Measurements from ENCODE around the gene TIMM9.

GRCh38 chr14:58439476-58439875, 12.1 kb upstream of the TIMM9 start:
- no peak for TF ChIP-seq CTCF (IDR thresholded peaks at IDR 0.05)
- TF ChIP-seq POLR2A (IDR thresholded peaks at IDR 0.05), result no peak
- TF ChIP-seq POLR2AphosphoS5 (IDR thresholded peaks at IDR 0.05), result no peak
- no peak for TF ChIP-seq EP300 (IDR thresholded peaks at IDR 0.05)

Data from suprapubic skin (tissue), 4 donors.